Kidney (tissue), 14 donors: ENCODE results near the gene CCNL2. TPM values are rescaled to one million over a fixed set of nuclear protein-coding genes. Genes with fewer than 3 reads are reported as not detected.

Experiments used
- DNase-seq, 5 donors: peaks; one replicate each; pipeline ENCODE4 v3.0.0-alpha.2; 2013 to 2020
- FAIRE-seq: peaks from 2 replicates; lab custom pipeline; 2012; peaks lifted over from hg19 to GRCh38; lab: Jason Lieb, UNC
- H3K27ac ChIP-seq, 2 donors: one replicate each; pipeline ENCODE4 v1.7.0; 2013; ENCODE audit warnings: low read depth in 2 of 2, low read length in 2 of 2, inconsistent platforms in 1 of 2
- H3K27me3 ChIP-seq: one replicate; pipeline ENCODE4 v1.7.1; 2013; ENCODE audit warnings: low read length, inconsistent platforms; ENCODE audit not compliant: control insufficient read depth, insufficient read depth
- H3K36me3 ChIP-seq, 3 donors: one replicate each; pipeline versions ENCODE4 v1.7.0 to v1.7.1; 2013; ENCODE audit warnings: low read length in 3 of 3, control low read depth in 1 of 3, inconsistent platforms in 1 of 3; ENCODE audit not compliant: insufficient read depth in 3 of 3, control insufficient read depth in 2 of 3
- H3K4me1 ChIP-seq, 3 donors: one replicate each; pipeline versions ENCODE4 v1.7.0 to v1.7.1; 2013; ENCODE audit warnings: low read length in 3 of 3, inconsistent platforms in 1 of 3, low read depth in 1 of 3; ENCODE audit not compliant: control insufficient read depth in 2 of 3, insufficient read depth in 2 of 3
- H3K4me3 ChIP-seq, 3 donors: one replicate each; pipeline versions ENCODE4 v1.7.0 to v1.8.1; 2013; ENCODE audit warnings: low read length in 3 of 3, control low read depth in 1 of 3, inconsistent platforms in 1 of 3
- H3K9ac ChIP-seq, 3 donors: one replicate each; pipeline versions ENCODE4 v1.7.0 to v1.7.1; 2013; ENCODE audit warnings: low read length in 3 of 3, control low read depth in 1 of 3, inconsistent platforms in 1 of 3
- H3K9me3 ChIP-seq, 3 donors: one replicate each; pipeline versions ENCODE4 v1.7.0 to v1.7.1; 2013; ENCODE audit warnings: low read length in 3 of 3, control low read depth in 1 of 3, inconsistent platforms in 1 of 3; ENCODE audit not compliant: control insufficient read depth in 2 of 3, insufficient read depth in 1 of 3
- CTCF ChIP-seq: IDR thresholded peaks from 3 replicates; pipeline ENCODE4 v1.5.1; 2012; ENCODE audit warnings: mild to moderate bottlenecking, moderate library complexity, borderline replicate concordance; ENCODE audit not compliant: insufficient read depth; ENCODE audit errors: extremely low read depth
- intact Hi-C: fragments of 100-400 bp; cut with DNase I; formaldehyde crosslinking; loops from one replicate; pipeline ENCODE4 v1.11.1; 2022
- polyA plus RNA-seq: library from polyadenylated mRNA; stranded (reverse); fragments of 350-450 nt; fragmentation: Illumina TruSeq; extraction: RNeasy Lipid Tissue Mini Kit (QIAGEN cat#74804); gene quantifications from one replicate; pipeline ENCODE4 v1.2.3, GENCODE V29; 2014; ENCODE audit warnings: low read depth, low replicate concordance; ENCODE audit not compliant: insufficient read depth
- total RNA-seq: library from RNA; stranded (reverse); fragmentation: NEBNext Ultra II Directional; extraction: Animal tissue kit (Norgen Biotek cat#: 25700); gene quantifications from one replicate; pipeline ENCODE4 v1.2.1, GENCODE V29; 2021
- donor health status: control.
- donor health status: control.
- donor health status: control.
- donor health status: control.
- donor health status: control.
- donor health status: DM: yes; HTN: yes; CAD: no.
- donor health status: Normal renal cell carcinoma (clear cell type).

CCNL2 gene
- total and polyA plus RNA-seq, 2 donors from 2014 or later = 72.0 to 199 TPM

GRCh38 chr1:1340185-1340584, 59.0 kb downstream of the CCNL2 start:
- no peak for TF ChIP-seq CTCF
- H3K27ac ChIP-seq = no peak overlapping the region
- H3K4me1 ChIP-seq = no peaks in the 10 kb centered on the region
- H3K36me3 ChIP-seq = peaks cover 4 to 13% (median 11%) of the 10 kb centered on the region in 3 donors
- H3K9me3 ChIP-seq = no peaks in the 10 kb centered on the region
- H3K27me3 ChIP-seq = no peaks in the 10 kb centered on the region
- H3K4me3 ChIP-seq = no peak overlapping the region
- no peak for DNase-seq
- intact Hi-C loops = no loop called here
- FAIRE-seq = no peak
- no peak overlapping the region for H3K9ac ChIP-seq

- peaks cover 4 to 15% (median 11%) of the 10 kb centered on the region in 3 donors for H3K36me3 ChIP-seq
- TF ChIP-seq CTCF = no peak
- no peak overlapping the region for H3K27ac ChIP-seq
- intact Hi-C loops = no loop called here
- H3K27me3 ChIP-seq = no peaks in the 10 kb centered on the region
- H3K9ac ChIP-seq = no peak overlapping the region
- FAIRE-seq = no peak
- no peaks in the 10 kb centered on the region for H3K9me3 ChIP-seq
- DNase-seq = no peak
- no peaks in the 10 kb centered on the region for H3K4me1 ChIP-seq
- H3K4me3 ChIP-seq = no peak overlapping the region
Measured at GRCh38 chr1:1338278-1338677, 60.9 kb downstream of the CCNL2 start.

- TF ChIP-seq CTCF = no peak
- Histone ChIP-seq H3K27me3 (no peaks in the 10 kb centered on the region), H3K9ac (no peak overlapping the region), H3K4me3 (no peak overlapping the region), H3K36me3 (peaks cover 4 to 15% (median 11%) of the 10 kb centered on the region in 3 donors), H3K9me3 (no peaks in the 10 kb centered on the region), H3K4me1 (no peaks in the 10 kb centered on the region), H3K27ac (no peak overlapping the region)
- FAIRE-seq = no peak
- no peak for DNase-seq
- intact Hi-C loops = no loop called here
Measured at GRCh38 chr1:1337793-1338147, 61.4 kb downstream of the CCNL2 start.
